Activated gamma-delta T cell (primary cell): ENCODE measurements around the gene CRYBA2.

Source experiments
- DNase-seq: peaks from one replicate; lab custom pipeline; 2025; lab: John Stamatoyannopoulos, UW

CRYBA2 gene

GRCh38 chr2:218999021-218999880 is 6.0 kb upstream of the CRYBA2 start:
- DNase-seq: no peak

GRCh38 chr2:218998414-218999002 is 5.3 kb upstream of the CRYBA2 start:
- DNase-seq: no peak

GRCh38 chr2:218997731-218998130 is 4.5 kb upstream of the CRYBA2 start:
- no peak for DNase-seq

- DNase-seq: no peak
These were observed 3.7 kb upstream of the CRYBA2 start for GRCh38 chr2:218996937-218997336.

GRCh38 chr2:218995972-218996711 is 2.9 kb upstream of the CRYBA2 start:
- DNase-seq: no peak

GRCh38 chr2:218995561-218995960 is 2.3 kb upstream of the CRYBA2 start:
- DNase-seq: no peak

GRCh38 chr2:218992703-218993344 is 398 bp downstream of the CRYBA2 start:
- DNase-seq: no peak

GRCh38 chr2:218992196-218992595 is 1.0 kb downstream of the CRYBA2 start:
- no peak for DNase-seq

GRCh38 chr2:218991674-218992168 is 1.5 kb downstream of the CRYBA2 start:
- DNase-seq: no peak

- DNase-seq: no peak
These were observed 2.6 kb downstream of the CRYBA2 start for GRCh38 chr2:218990612-218991011.

- no peak for DNase-seq
These were observed 3.2 kb downstream of the CRYBA2 start for GRCh38 chr2:218990052-218990451.

- DNase-seq: no peak
These were observed 4.6 kb downstream of the CRYBA2 start for GRCh38 chr2:218988650-218989049.

- no peak for DNase-seq
These were observed 5.1 kb downstream of the CRYBA2 start for GRCh38 chr2:218988164-218988563.

GRCh38 chr2:218986148-218986761 is 7.0 kb downstream of the CRYBA2 start:
- DNase-seq: no peak

- no peak for DNase-seq
These were observed 7.7 kb downstream of the CRYBA2 start for GRCh38 chr2:218985325-218986091.

GRCh38 chr2:218985021-218985324 is 8.2 kb downstream of the CRYBA2 start, which contains the start of gene FEV:
FEV (minus strand) TSS chr2:218985184; CDS start chr2:218985075, 109 bp downstream.
- DNase-seq: no peak

- DNase-seq: no peak
These were observed 8.8 kb downstream of the CRYBA2 start for GRCh38 chr2:218984239-218985020.

GRCh38 chr2:218983934-218984238 is 9.3 kb downstream of the CRYBA2 start:
- no peak for DNase-seq

GRCh38 chr2:218983263-218983933 is 9.8 kb downstream of the CRYBA2 start:
- no peak for DNase-seq
